ENCODE measurements around the gene GRWD1. TPM values are rescaled to one million over a fixed set of nuclear protein-coding genes. Genes with fewer than 3 reads are reported as not detected.
A peak's percentile ranks its signal among the peaks of the same experiment; 100 is the strongest.

Gene GRWD1
- total RNA-seq, 3 donors from 2014 or later: 175 to 192 (median 187) TPM

GRCh38 chr19:48456864-48457263, 11.1 kb downstream of the GRWD1 start:
- Mint-ChIP-seq H3K27me3 (ENCODE audit: low read depth) (no peaks in the 10 kb centered on the region), H3K4me1 (ENCODE audit: low read depth) (peaks cover 3% of the 10 kb centered on the region), H3K4me3 (no peak overlapping the region), H3K36me3 (ENCODE audit: insufficient read depth) (peaks cover 25% of the 10 kb centered on the region), H3K9me3 (no peaks in the 10 kb centered on the region)
- DNase-seq (no peak), ATAC-seq (no peak)

GRCh38 chr19:48458016-48458415, 12.2 kb downstream of the GRWD1 start:
- peaks cover 23% of the 10 kb centered on the region for H3K36me3 Mint-ChIP-seq (ENCODE audit: insufficient read depth)
- no peaks in the 10 kb centered on the region for H3K9me3 Mint-ChIP-seq
- no peak overlapping the region for H3K4me3 Mint-ChIP-seq
- H3K27me3 Mint-ChIP-seq (ENCODE audit: low read depth): no peaks in the 10 kb centered on the region
- ATAC-seq: no peak
- no peak for DNase-seq
- H3K4me1 Mint-ChIP-seq (ENCODE audit: low read depth): peaks cover 3% of the 10 kb centered on the region

- H3K4me3 Mint-ChIP-seq: no peak overlapping the region
Measured at GRCh38 chr19:48461651-48461981, 15.8 kb downstream of the GRWD1 start.

GRCh38 chr19:48461982-48462655, 16.3 kb downstream of the GRWD1 start:
- Mint-ChIP-seq H3K27me3 (ENCODE audit: low read depth) (no peaks in the 10 kb centered on the region), H3K4me1 (ENCODE audit: low read depth) (no peaks in the 10 kb centered on the region), H3K36me3 (ENCODE audit: insufficient read depth) (peaks cover 18% of the 10 kb centered on the region), H3K4me3 (no peak overlapping the region), H3K9me3 (no peaks in the 10 kb centered on the region)
- DNase-seq: no peak
- ATAC-seq: peak; percentile 32 to 46

More at GRCh38 chr19:48461651-48461981, 15.8 kb downstream of the GRWD1 start:
- Mint-ChIP-seq H3K27me3 (ENCODE audit: low read depth) (no peaks in the 10 kb centered on the region), H3K36me3 (ENCODE audit: insufficient read depth) (peaks cover 20% of the 10 kb centered on the region), H3K4me1 (ENCODE audit: low read depth) (no peaks in the 10 kb centered on the region), H3K9me3 (no peaks in the 10 kb centered on the region)
- DNase-seq (no peak), ATAC-seq (no peak)

- H3K27me3 Mint-ChIP-seq (ENCODE audit: low read depth): no peaks in the 10 kb centered on the region
- ATAC-seq (no peak), DNase-seq (no peak)
- no peak overlapping the region for H3K4me3 Mint-ChIP-seq
- no peaks in the 10 kb centered on the region for H3K9me3 Mint-ChIP-seq
- peaks cover 15% of the 10 kb centered on the region for H3K4me1 Mint-ChIP-seq (ENCODE audit: low read depth)
- H3K36me3 Mint-ChIP-seq (ENCODE audit: insufficient read depth): peaks cover 7% of the 10 kb centered on the region
Measured at GRCh38 chr19:48465215-48465614, 19.4 kb downstream of the GRWD1 start.

- ATAC-seq (no peak), DNase-seq (no peak)
- Mint-ChIP-seq H3K4me1 (ENCODE audit: low read depth) (peaks cover 20% of the 10 kb centered on the region), H3K4me3 (no peak overlapping the region), H3K36me3 (ENCODE audit: insufficient read depth) (peaks cover 9% of the 10 kb centered on the region), H3K9me3 (no peaks in the 10 kb centered on the region), H3K27me3 (ENCODE audit: low read depth) (no peaks in the 10 kb centered on the region)
Measured at GRCh38 chr19:48466561-48467325, 21.0 kb downstream of the GRWD1 start.

GRCh38 chr19:48468772-48469288, 23.0 kb downstream of the GRWD1 start:
- peaks cover 9% of the 10 kb centered on the region for H3K36me3 Mint-ChIP-seq (ENCODE audit: insufficient read depth)
- DNase-seq: peak; percentile 99
- H3K27me3 Mint-ChIP-seq (ENCODE audit: low read depth): no peaks in the 10 kb centered on the region
- ATAC-seq: peak; percentile 91 to 93
- peaks cover 20% of the 10 kb centered on the region for H3K4me1 Mint-ChIP-seq (ENCODE audit: low read depth)
- peak overlapping the region; percentile 93 for H3K4me3 Mint-ChIP-seq
- no peaks in the 10 kb centered on the region for H3K9me3 Mint-ChIP-seq

- ATAC-seq (peak; percentile 44 to 46), DNase-seq (peak; percentile 50)
- no peaks in the 10 kb centered on the region for H3K27me3 Mint-ChIP-seq (ENCODE audit: low read depth)
- peaks cover 21% of the 10 kb centered on the region for H3K4me1 Mint-ChIP-seq (ENCODE audit: low read depth)
- peaks cover 10% of the 10 kb centered on the region for H3K36me3 Mint-ChIP-seq (ENCODE audit: insufficient read depth)
- H3K9me3 Mint-ChIP-seq: no peaks in the 10 kb centered on the region
- H3K4me3 Mint-ChIP-seq: peak within 1 kb of the TSS; percentile 93
Measured at GRCh38 chr19:48469289-48469881, 23.6 kb downstream of the GRWD1 start, which contains the start of gene CYTH2. CYTH2 (plus strand) TSS chr19:48469369; CDS start chr19:48469508, 139 bp downstream.

- DNase-seq (no peak), ATAC-seq (no peak)
- Mint-ChIP-seq H3K4me3 (peak overlapping the region; percentile 93), H3K9me3 (no peaks in the 10 kb centered on the region), H3K36me3 (ENCODE audit: insufficient read depth) (peaks cover 11% of the 10 kb centered on the region), H3K4me1 (ENCODE audit: low read depth) (peaks cover 22% of the 10 kb centered on the region), H3K27me3 (ENCODE audit: low read depth) (no peaks in the 10 kb centered on the region)
Measured at GRCh38 chr19:48469934-48470680, 24.3 kb downstream of the GRWD1 start.

- ATAC-seq (no peak), DNase-seq (no peak)
- Mint-ChIP-seq H3K27me3 (ENCODE audit: low read depth) (no peaks in the 10 kb centered on the region), H3K9me3 (no peaks in the 10 kb centered on the region), H3K4me3 (peak overlapping the region; percentile 93), H3K4me1 (ENCODE audit: low read depth) (peaks cover 22% of the 10 kb centered on the region), H3K36me3 (ENCODE audit: insufficient read depth) (peaks cover 12% of the 10 kb centered on the region)
Measured at GRCh38 chr19:48470856-48471255, 25.1 kb downstream of the GRWD1 start.

GRCh38 chr19:48471836-48472235, 26.1 kb downstream of the GRWD1 start:
- Mint-ChIP-seq H3K27me3 (ENCODE audit: low read depth) (no peaks in the 10 kb centered on the region), H3K36me3 (ENCODE audit: insufficient read depth) (peaks cover 12% of the 10 kb centered on the region), H3K4me3 (no peak overlapping the region), H3K9me3 (no peaks in the 10 kb centered on the region), H3K4me1 (ENCODE audit: low read depth) (peaks cover 22% of the 10 kb centered on the region)
- DNase-seq (no peak), ATAC-seq (no peak)

GRCh38 chr19:48473161-48473966, 27.6 kb downstream of the GRWD1 start:
- DNase-seq (no peak), ATAC-seq (no peak)
- peaks cover 12% of the 10 kb centered on the region for H3K36me3 Mint-ChIP-seq (ENCODE audit: insufficient read depth)
- H3K9me3 Mint-ChIP-seq: no peaks in the 10 kb centered on the region
- H3K4me1 Mint-ChIP-seq (ENCODE audit: low read depth): peaks cover 16% of the 10 kb centered on the region
- H3K27me3 Mint-ChIP-seq (ENCODE audit: low read depth): no peaks in the 10 kb centered on the region
- H3K4me3 Mint-ChIP-seq: no peak overlapping the region

GRCh38 chr19:48474084-48474592, 28.4 kb downstream of the GRWD1 start:
- Mint-ChIP-seq H3K36me3 (ENCODE audit: insufficient read depth) (peaks cover 12% of the 10 kb centered on the region), H3K4me1 (ENCODE audit: low read depth) (peaks cover 12% of the 10 kb centered on the region), H3K27me3 (ENCODE audit: low read depth) (no peaks in the 10 kb centered on the region), H3K4me3 (no peak overlapping the region), H3K9me3 (no peaks in the 10 kb centered on the region)
- DNase-seq (no peak), ATAC-seq (no peak)

Data from activated T-cell treated with anti-CD3 and anti-CD28 coated beads, Interleukin-2, amount 50 U/mL, for 4 hours (primary cell).